ENCODE results near the gene LYVE1.

LYVE1 gene

GRCh38 chr11:10573028-10573427 lies 4.6 kb upstream of the LYVE1 start:
- H3K9me3 Mint-ChIP-seq = no peaks in the 10 kb centered on the region
- no peak for TF ChIP-seq CTCF (IDR thresholded peaks at IDR 0.05)
- H3K36me3 Mint-ChIP-seq (ENCODE audit: low read depth) = no peaks in the 10 kb centered on the region
- DNase-seq = no peak
- no peak overlapping the region for H3K4me3 Mint-ChIP-seq
- no peak overlapping the region for H3K27ac Mint-ChIP-seq
- H3K4me1 Mint-ChIP-seq = no peaks in the 10 kb centered on the region
- H3K27me3 Mint-ChIP-seq (ENCODE audit: low read depth, poor library complexity) = peaks cover 3% of the 10 kb centered on the region

GRCh38 chr11:10572533-10572932 lies 4.1 kb upstream of the LYVE1 start:
- Mint-ChIP-seq H3K4me3 (no peak overlapping the region), H3K36me3 (ENCODE audit: low read depth) (no peaks in the 10 kb centered on the region), H3K9me3 (no peaks in the 10 kb centered on the region), H3K27ac (no peak overlapping the region), H3K4me1 (no peaks in the 10 kb centered on the region), H3K27me3 (ENCODE audit: low read depth, poor library complexity) (peaks cover 3% of the 10 kb centered on the region)
- no peak for TF ChIP-seq CTCF (IDR thresholded peaks at IDR 0.05)
- DNase-seq = no peak

GRCh38 chr11:10567446-10567845 lies 1.0 kb downstream of the LYVE1 start:
- Mint-ChIP-seq H3K27ac (no peak overlapping the region), H3K4me3 (no peak overlapping the region), H3K4me1 (no peaks in the 10 kb centered on the region), H3K27me3 (ENCODE audit: low read depth, poor library complexity) (peaks cover 13% of the 10 kb centered on the region), H3K36me3 (ENCODE audit: low read depth) (no peaks in the 10 kb centered on the region), H3K9me3 (no peaks in the 10 kb centered on the region)
- no peak for DNase-seq
- no peak for TF ChIP-seq CTCF (IDR thresholded peaks at IDR 0.05)

- no peak for TF ChIP-seq CTCF (IDR thresholded peaks at IDR 0.05)
- no peak overlapping the region for H3K4me3 Mint-ChIP-seq
- no peak for DNase-seq
- no peaks in the 10 kb centered on the region for H3K36me3 Mint-ChIP-seq (ENCODE audit: low read depth)
- H3K9me3 Mint-ChIP-seq = no peaks in the 10 kb centered on the region
- H3K27me3 Mint-ChIP-seq (ENCODE audit: low read depth, poor library complexity) = peaks cover 13% of the 10 kb centered on the region
- no peak overlapping the region for H3K27ac Mint-ChIP-seq
- no peaks in the 10 kb centered on the region for H3K4me1 Mint-ChIP-seq
Observed at GRCh38 chr11:10566257-10566957, 2.1 kb downstream of the LYVE1 start.

GRCh38 chr11:10565493-10565892 lies 3.0 kb downstream of the LYVE1 start:
- H3K27me3 Mint-ChIP-seq (ENCODE audit: low read depth, poor library complexity) = peaks cover 17% of the 10 kb centered on the region
- H3K4me1 Mint-ChIP-seq = no peaks in the 10 kb centered on the region
- H3K9me3 Mint-ChIP-seq = no peaks in the 10 kb centered on the region
- H3K36me3 Mint-ChIP-seq (ENCODE audit: low read depth) = no peaks in the 10 kb centered on the region
- no peak for TF ChIP-seq CTCF (IDR thresholded peaks at IDR 0.05)
- no peak overlapping the region for H3K27ac Mint-ChIP-seq
- DNase-seq = no peak
- H3K4me3 Mint-ChIP-seq = no peak overlapping the region

- Mint-ChIP-seq H3K27me3 (ENCODE audit: low read depth, poor library complexity) (peaks cover 17% of the 10 kb centered on the region), H3K4me3 (no peak overlapping the region), H3K9me3 (no peaks in the 10 kb centered on the region), H3K4me1 (no peaks in the 10 kb centered on the region), H3K27ac (no peak overlapping the region), H3K36me3 (ENCODE audit: low read depth) (no peaks in the 10 kb centered on the region)
- TF ChIP-seq CTCF (IDR thresholded peaks at IDR 0.05) = no peak
- no peak for DNase-seq
Observed at GRCh38 chr11:10564696-10565318, 3.7 kb downstream of the LYVE1 start.
